H1 (cell line): ENCODE data around the gene ATF7. TPM values are rescaled to one million over a fixed set of nuclear protein-coding genes. Genes with fewer than 3 reads are reported as not detected.

ENCODE experiments used
- BCL11A ChIP-seq, 2 experiments: IDR thresholded peaks; one replicate each; pipeline ENCODE4 v1.6.1; 2011; ENCODE audit warnings: low read depth in 2 of 2, low read length in 2 of 2, mild to moderate bottlenecking in 2 of 2
- CHD7 ChIP-seq: fragments of 300-600 bp; sonication (generic); IDR thresholded peaks from 2 replicates; pipeline ENCODE4 v1.7.1; 2012; ENCODE audit warnings: low read length, moderate library complexity, mild to moderate bottlenecking, inconsistent platforms; ENCODE audit not compliant: insufficient replicate concordance
- NANOG ChIP-seq: IDR thresholded peaks from 2 replicates; pipeline ENCODE4 v1.6.1; 2011; ENCODE audit warnings: low read length, low read depth, mild to moderate bottlenecking, inconsistent platforms; ENCODE audit not compliant: insufficient read depth, poor library complexity, severe bottlenecking
- SIN3A ChIP-seq, 2 experiments: IDR thresholded peaks in 1 of 2; conservative IDR thresholded peaks in 1 of 2; 2 replicates each; pipeline ENCODE4 v1.6.1; 2011 to 2012; ENCODE audit warnings: low read length in 2 of 2, improper control_type of control experiment in 1 of 2, low read depth in 1 of 2, mild to moderate bottlenecking in 1 of 2
- SP1 ChIP-seq: IDR thresholded peaks from 2 replicates; pipeline ENCODE4 v1.6.1; 2011; ENCODE audit warnings: low read depth, low read length
- polyA plus RNA-seq, 7 experiments: library from polyadenylated mRNA; depleted of rRNA in 3 of 7; stranded (reverse) in 5 of 7; unstranded in 2 of 7; fragments of >200 nt in 5 of 7; fragments of 200-250 nt in 2 of 7; gene quantifications; 1 replicate in 5 of 7; 2 replicates in 1 of 7; 4 replicates in 1 of 7; pipeline versions ENCODE4 v1.2.1 to v1.2.3, GENCODE V29; 2011 to 2013; ENCODE audit warnings: missing spikeins in 2 of 7, mixed read lengths in 2 of 7
- total RNA-seq: library from RNA; stranded (reverse); fragmentation: NEBNext Ultra II Directional; extraction: Animal tissue kit (Norgen Biotek cat#: 25700); gene quantifications from 2 replicates; pipeline ENCODE4 v1.2.1, GENCODE V29; 2021

The ATF7 gene
- total and polyA plus RNA-seq, 2 of the 8 experiments (the other 6 are each of a cell fraction or from before 2014, with no cell fraction given) = 10.1 to 16.6 TPM

GRCh38 chr12:53568809-53569557 lies 57.2 kb downstream of the ATF7 start (continued):
- peak; percentile 31 for TF ChIP-seq CHD7
- TF ChIP-seq SP1 = 0 out of 2 replicates have a peak, but pooled peaks have one; percentile 53
- peak in 1 of 2 experiments; percentile 2 for TF ChIP-seq BCL11A (IDR thresholded peaks at IDR 0.05; ENCODE audit: low read depth in 2 of 2, low read length in 2 of 2)
- TF ChIP-seq NANOG = peak; percentile 29
- no peak for TF ChIP-seq SIN3A (conservative IDR thresholded peaks at IDR 0.05 in 1 of 2, IDR thresholded peaks at IDR 0.05 in 1 of 2; ENCODE audit: low read depth in 1 of 2, low read length in 2 of 2)
